PFSK-1 (cell line): ENCODE data around the gene PACSIN1.
A peak's percentile ranks its signal among the peaks of the same experiment; 100 is the strongest.

ENCODE experiments used
- FOXP2 ChIP-seq: optimal IDR thresholded peaks from 2 replicates; pipeline ENCODE3; 2011; ENCODE audit warnings: borderline replicate concordance, control low read depth, inconsistent platforms; ENCODE audit not compliant: insufficient read depth; ENCODE audit errors: extremely low read length, extremely low read depth
- POLR2AphosphoS5 ChIP-seq: IDR thresholded peaks from 2 replicates; pipeline ENCODE4 v1.6.1; 2012; ENCODE audit warnings: low read depth, mild to moderate bottlenecking, control low read depth, low read length, moderate library complexity
- REST ChIP-seq, 2 experiments: IDR thresholded peaks; 2 replicates each; pipeline versions ENCODE4 v1.6.1 to v1.8.0; 2011 to 2012; ENCODE audit warnings: low read depth in 2 of 2, low read length in 2 of 2, control low read depth in 1 of 2, inconsistent platforms in 1 of 2, mild to moderate bottlenecking in 1 of 2, moderate library complexity in 1 of 2; ENCODE audit not compliant: insufficient read depth in 1 of 2
- SIN3A ChIP-seq: IDR thresholded peaks from 2 replicates; pipeline ENCODE4 v1.6.1; 2012; ENCODE audit warnings: mild to moderate bottlenecking, low read length, moderate library complexity, borderline replicate concordance; ENCODE audit not compliant: insufficient read depth
- TAF1 ChIP-seq: IDR thresholded peaks from 2 replicates; pipeline ENCODE4 v1.6.1; 2012; ENCODE audit warnings: low read length, control low read depth, borderline replicate concordance; ENCODE audit not compliant: insufficient read depth

PACSIN1 gene

GRCh38 chr6:34457742-34458735 is 7.8 kb upstream of the PACSIN1 start:
- TF ChIP-seq REST (IDR thresholded peaks at IDR 0.05; ENCODE audit: insufficient read depth in 1 of 2, low read depth in 2 of 2, low read length in 2 of 2) (no peak), TAF1 (no peak), SIN3A (no peak), POLR2AphosphoS5 (no peak), FOXP2 (no peak)

GRCh38 chr6:34459899-34460593 is 5.8 kb upstream of the PACSIN1 start:
- TF ChIP-seq SIN3A = no peak
- TF ChIP-seq TAF1 = peak; percentile 22; the same call in 1 of the 2 replicates
- TF ChIP-seq REST (IDR thresholded peaks at IDR 0.05; ENCODE audit: insufficient read depth in 1 of 2, low read depth in 2 of 2, low read length in 2 of 2) = no peak

GRCh38 chr6:34460796-34461507 is 4.9 kb upstream of the PACSIN1 start:
- TF ChIP-seq POLR2AphosphoS5 = no peak
- TF ChIP-seq TAF1 = no peak
- TF ChIP-seq FOXP2 = no peak
- no peak for TF ChIP-seq SIN3A
- no peak for TF ChIP-seq REST (IDR thresholded peaks at IDR 0.05; ENCODE audit: insufficient read depth in 1 of 2, low read depth in 2 of 2, low read length in 2 of 2)

- TF ChIP-seq POLR2AphosphoS5 (no peak), SIN3A (no peak), FOXP2 (no peak), TAF1 (no peak), REST (IDR thresholded peaks at IDR 0.05; ENCODE audit: insufficient read depth in 1 of 2, low read depth in 2 of 2, low read length in 2 of 2) (no peak)
These were observed 3.9 kb upstream of the PACSIN1 start for GRCh38 chr6:34462010-34462409.
